GM18511 (cell line): ENCODE measurements around the gene AK8.

Experiments
- ATAC-seq: cut with Tn5 transposase; IDR thresholded peaks from one replicate; pipeline ENCODE4 v1.9.1; 2021; ENCODE audit warnings: mild to moderate bottlenecking, moderate library complexity; ENCODE audit not compliant: unreplicated experiment

Gene AK8

GRCh38 chr9:132877824-132878694, at the start of gene AK8:
AK8 (minus strand) TSS chr9:132878284; CDS start chr9:132878255, 29 bp downstream.
- ATAC-seq, result peak; percentile 72

- no peak for ATAC-seq
Observed at GRCh38 chr9:132927704-132928103, 49.6 kb upstream of the AK8 start.

GRCh38 chr9:132923346-132923902, 45.3 kb upstream of the AK8 start:
- ATAC-seq, result no peak

GRCh38 chr9:132919614-132920268, 41.7 kb upstream of the AK8 start:
- no peak for ATAC-seq

- no peak for ATAC-seq
Observed at GRCh38 chr9:132914924-132915323, 36.8 kb upstream of the AK8 start.

- no peak for ATAC-seq
Observed at GRCh38 chr9:132912131-132912530, 34.0 kb upstream of the AK8 start.

- no peak for ATAC-seq
Observed at GRCh38 chr9:132910376-132910775, 32.3 kb upstream of the AK8 start.

GRCh38 chr9:132909311-132909710, 31.2 kb upstream of the AK8 start:
- no peak for ATAC-seq

GRCh38 chr9:132908635-132909034, 30.6 kb upstream of the AK8 start:
- ATAC-seq, result no peak

- ATAC-seq, result no peak
Observed at GRCh38 chr9:132905726-132906125, 27.6 kb upstream of the AK8 start.

GRCh38 chr9:132903574-132904492, 25.7 kb upstream of the AK8 start:
- ATAC-seq, result no peak

- no peak for ATAC-seq
Observed at GRCh38 chr9:132901858-132902831, 24.1 kb upstream of the AK8 start.

GRCh38 chr9:132898051-132898450, 20.0 kb upstream of the AK8 start:
- ATAC-seq, result no peak

GRCh38 chr9:132896906-132897305, 18.8 kb upstream of the AK8 start:
- no peak for ATAC-seq

- no peak for ATAC-seq
Observed at GRCh38 chr9:132896264-132896663, 18.2 kb upstream of the AK8 start.

- ATAC-seq, result no peak
Observed at GRCh38 chr9:132894862-132895835, 17.1 kb upstream of the AK8 start.

GRCh38 chr9:132894346-132894745, 16.3 kb upstream of the AK8 start:
- ATAC-seq, result no peak

GRCh38 chr9:132892400-132892799, 14.3 kb upstream of the AK8 start:
- no peak for ATAC-seq

GRCh38 chr9:132888151-132888550, 10.1 kb upstream of the AK8 start:
- no peak for ATAC-seq
